Uterus (tissue), 2 donors: ENCODE measurements around the gene KDF1.

Experiments
- CTCF ChIP-seq, 4 experiments: fragments of 200-600 bp in 2 of 4; fragments of 450-650 bp in 2 of 4; sonication (generic) in 2 of 4; IDR thresholded peaks; one replicate each; pipeline ENCODE4 v1.5.1; 2016 to 2019; ENCODE audit warnings: antibody characterized with exemption in 4 of 4, mild to moderate bottlenecking in 2 of 4, moderate library complexity in 1 of 4
- POLR2A ChIP-seq, 2 donors: fragments of 450-650 bp; IDR thresholded peaks; one replicate each; pipeline ENCODE4 v1.6.1; 2016; ENCODE audit warnings: antibody characterized with exemption in 2 of 2, mild to moderate bottlenecking in 1 of 2, moderate library complexity in 1 of 2

GRCh38 chr1:26921540-26922430 lies 38.5 kb downstream of the KDF1 start, which contains the start of gene NUDC:
- no peak for TF ChIP-seq CTCF (IDR thresholded peaks at IDR 0.05)
- TF ChIP-seq POLR2A (IDR thresholded peaks at IDR 0.05), result peak; percentile 86 to 91
